ENCODE measurements around the gene KLF1. TPM values are rescaled to one million over a fixed set of nuclear protein-coding genes. Genes with fewer than 3 reads are reported as not detected.

The KLF1 gene
- total and polyA plus RNA-seq, 2 of the 13 experiments (the other 11 are each of a cell fraction or from before 2014, with no cell fraction given): not detected

- TF ChIP-seq, protein P1, sequence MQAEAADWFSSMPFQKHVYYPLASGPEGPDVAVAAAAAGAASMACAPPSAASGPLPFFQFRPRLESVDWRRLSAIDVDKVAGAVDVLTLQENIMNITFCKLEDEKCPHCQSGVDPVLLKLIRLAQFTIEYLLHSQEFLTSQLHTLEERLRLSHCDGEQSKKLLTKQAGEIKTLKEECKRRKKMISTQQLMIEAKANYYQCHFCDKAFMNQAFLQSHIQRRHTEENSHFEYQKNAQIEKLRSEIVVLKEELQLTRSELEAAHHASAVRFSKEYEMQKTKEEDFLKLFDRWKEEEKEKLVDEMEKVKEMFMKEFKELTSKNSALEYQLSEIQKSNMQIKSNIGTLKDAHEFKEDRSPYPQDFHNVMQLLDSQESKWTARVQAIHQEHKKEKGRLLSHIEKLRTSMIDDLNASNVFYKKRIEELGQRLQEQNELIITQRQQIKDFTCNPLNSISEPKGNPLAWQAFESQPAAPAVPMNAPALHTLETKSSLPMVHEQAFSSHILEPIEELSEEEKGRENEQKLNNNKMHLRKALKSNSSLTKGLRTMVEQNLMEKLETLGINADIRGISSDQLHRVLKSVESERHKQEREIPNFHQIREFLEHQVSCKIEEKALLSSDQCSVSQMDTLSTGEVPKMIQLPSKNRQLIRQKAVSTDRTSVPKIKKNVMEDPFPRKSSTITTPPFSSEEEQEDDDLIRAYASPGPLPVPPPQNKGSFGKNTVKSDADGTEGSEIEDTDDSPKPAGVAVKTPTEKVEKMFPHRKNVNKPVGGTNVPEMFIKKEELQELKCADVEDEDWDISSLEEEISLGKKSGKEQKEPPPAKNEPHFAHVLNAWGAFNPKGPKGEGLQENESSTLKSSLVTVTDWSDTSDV (CRISPR knock-in tag; IDR thresholded peaks at IDR 0.05): 0 out of 2 replicates have a peak, but pooled peaks have one; percentile 69
- TF ChIP-seq, protein P2, sequence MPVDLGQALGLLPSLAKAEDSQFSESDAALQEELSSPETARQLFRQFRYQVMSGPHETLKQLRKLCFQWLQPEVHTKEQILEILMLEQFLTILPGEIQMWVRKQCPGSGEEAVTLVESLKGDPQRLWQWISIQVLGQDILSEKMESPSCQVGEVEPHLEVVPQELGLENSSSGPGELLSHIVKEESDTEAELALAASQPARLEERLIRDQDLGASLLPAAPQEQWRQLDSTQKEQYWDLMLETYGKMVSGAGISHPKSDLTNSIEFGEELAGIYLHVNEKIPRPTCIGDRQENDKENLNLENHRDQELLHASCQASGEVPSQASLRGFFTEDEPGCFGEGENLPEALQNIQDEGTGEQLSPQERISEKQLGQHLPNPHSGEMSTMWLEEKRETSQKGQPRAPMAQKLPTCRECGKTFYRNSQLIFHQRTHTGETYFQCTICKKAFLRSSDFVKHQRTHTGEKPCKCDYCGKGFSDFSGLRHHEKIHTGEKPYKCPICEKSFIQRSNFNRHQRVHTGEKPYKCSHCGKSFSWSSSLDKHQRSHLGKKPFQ (CRISPR knock-in tag; IDR thresholded peaks at IDR 0.05; ENCODE audit: insufficient replicate concordance): peak; percentile 93
- TF ChIP-seq RBAK (CRISPR knock-in tag; IDR thresholded peaks at IDR 0.05) (no peak), STAT5B (CRISPR knock-in tag; IDR thresholded peaks at IDR 0.05) (0 out of 2 replicates have a peak, but pooled peaks have one; percentile 23), MED13 (CRISPR knock-in tag; IDR thresholded peaks at IDR 0.05) (no peak), HOXA3 (CRISPR knock-in tag; IDR thresholded peaks at IDR 0.05) (peak; percentile 99), RAD21 (CRISPR knock-in tag; IDR thresholded peaks at IDR 0.05) (peak; percentile 39; the same call in 1 of the 2 replicates), PPARG (CRISPR knock-in tag; conservative IDR thresholded peaks at IDR 0.05) (peak; percentile 64), MXD4 (CRISPR knock-in tag; IDR thresholded peaks at IDR 0.05) (peak; percentile 88; the same call in 1 of the 2 replicates), RNF219 (CRISPR knock-in tag; IDR thresholded peaks at IDR 0.05) (no peak), SP1 (IDR thresholded peaks at IDR 0.05) (no peak), SP1 (CRISPR knock-in tag; IDR thresholded peaks at IDR 0.05) (no peak; the same call in 1 of the 2 replicates)
- TF ChIP-seq, protein P3, sequence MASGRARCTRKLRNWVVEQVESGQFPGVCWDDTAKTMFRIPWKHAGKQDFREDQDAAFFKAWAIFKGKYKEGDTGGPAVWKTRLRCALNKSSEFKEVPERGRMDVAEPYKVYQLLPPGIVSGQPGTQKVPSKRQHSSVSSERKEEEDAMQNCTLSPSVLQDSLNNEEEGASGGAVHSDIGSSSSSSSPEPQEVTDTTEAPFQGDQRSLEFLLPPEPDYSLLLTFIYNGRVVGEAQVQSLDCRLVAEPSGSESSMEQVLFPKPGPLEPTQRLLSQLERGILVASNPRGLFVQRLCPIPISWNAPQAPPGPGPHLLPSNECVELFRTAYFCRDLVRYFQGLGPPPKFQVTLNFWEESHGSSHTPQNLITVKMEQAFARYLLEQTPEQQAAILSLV (CRISPR knock-in tag; IDR thresholded peaks at IDR 0.05; ENCODE audit: borderline replicate concordance): peak; percentile 73; the same call in 1 of the 2 replicates
- TF ChIP-seq, protein P4, sequence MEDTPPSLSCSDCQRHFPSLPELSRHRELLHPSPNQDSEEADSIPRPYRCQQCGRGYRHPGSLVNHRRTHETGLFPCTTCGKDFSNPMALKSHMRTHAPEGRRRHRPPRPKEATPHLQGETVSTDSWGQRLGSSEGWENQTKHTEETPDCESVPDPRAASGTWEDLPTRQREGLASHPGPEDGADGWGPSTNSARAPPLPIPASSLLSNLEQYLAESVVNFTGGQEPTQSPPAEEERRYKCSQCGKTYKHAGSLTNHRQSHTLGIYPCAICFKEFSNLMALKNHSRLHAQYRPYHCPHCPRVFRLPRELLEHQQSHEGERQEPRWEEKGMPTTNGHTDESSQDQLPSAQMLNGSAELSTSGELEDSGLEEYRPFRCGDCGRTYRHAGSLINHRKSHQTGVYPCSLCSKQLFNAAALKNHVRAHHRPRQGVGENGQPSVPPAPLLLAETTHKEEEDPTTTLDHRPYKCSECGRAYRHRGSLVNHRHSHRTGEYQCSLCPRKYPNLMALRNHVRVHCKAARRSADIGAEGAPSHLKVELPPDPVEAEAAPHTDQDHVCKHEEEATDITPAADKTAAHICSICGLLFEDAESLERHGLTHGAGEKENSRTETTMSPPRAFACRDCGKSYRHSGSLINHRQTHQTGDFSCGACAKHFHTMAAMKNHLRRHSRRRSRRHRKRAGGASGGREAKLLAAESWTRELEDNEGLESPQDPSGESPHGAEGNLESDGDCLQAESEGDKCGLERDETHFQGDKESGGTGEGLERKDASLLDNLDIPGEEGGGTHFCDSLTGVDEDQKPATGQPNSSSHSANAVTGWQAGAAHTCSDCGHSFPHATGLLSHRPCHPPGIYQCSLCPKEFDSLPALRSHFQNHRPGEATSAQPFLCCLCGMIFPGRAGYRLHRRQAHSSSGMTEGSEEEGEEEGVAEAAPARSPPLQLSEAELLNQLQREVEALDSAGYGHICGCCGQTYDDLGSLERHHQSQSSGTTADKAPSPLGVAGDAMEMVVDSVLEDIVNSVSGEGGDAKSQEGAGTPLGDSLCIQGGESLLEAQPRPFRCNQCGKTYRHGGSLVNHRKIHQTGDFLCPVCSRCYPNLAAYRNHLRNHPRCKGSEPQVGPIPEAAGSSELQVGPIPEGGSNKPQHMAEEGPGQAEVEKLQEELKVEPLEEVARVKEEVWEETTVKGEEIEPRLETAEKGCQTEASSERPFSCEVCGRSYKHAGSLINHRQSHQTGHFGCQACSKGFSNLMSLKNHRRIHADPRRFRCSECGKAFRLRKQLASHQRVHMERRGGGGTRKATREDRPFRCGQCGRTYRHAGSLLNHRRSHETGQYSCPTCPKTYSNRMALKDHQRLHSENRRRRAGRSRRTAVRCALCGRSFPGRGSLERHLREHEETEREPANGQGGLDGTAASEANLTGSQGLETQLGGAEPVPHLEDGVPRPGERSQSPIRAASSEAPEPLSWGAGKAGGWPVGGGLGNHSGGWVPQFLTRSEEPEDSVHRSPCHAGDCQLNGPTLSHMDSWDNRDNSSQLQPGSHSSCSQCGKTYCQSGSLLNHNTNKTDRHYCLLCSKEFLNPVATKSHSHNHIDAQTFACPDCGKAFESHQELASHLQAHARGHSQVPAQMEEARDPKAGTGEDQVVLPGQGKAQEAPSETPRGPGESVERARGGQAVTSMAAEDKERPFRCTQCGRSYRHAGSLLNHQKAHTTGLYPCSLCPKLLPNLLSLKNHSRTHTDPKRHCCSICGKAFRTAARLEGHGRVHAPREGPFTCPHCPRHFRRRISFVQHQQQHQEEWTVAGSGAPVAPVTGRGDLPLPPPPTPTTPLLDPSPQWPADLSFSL (CRISPR knock-in tag; IDR thresholded peaks at IDR 0.05): no peak
Observed at GRCh38 chr19:12933287-12934072, 46.5 kb upstream of the KLF1 start, which contains the start of gene FARSA (continued).
